Transverse colon (tissue), 4 donors: Measurements from ENCODE around the gene CWC15. TPM values are rescaled to one million over a fixed set of nuclear protein-coding genes. Genes with fewer than 3 reads are reported as not detected.
"Not testable (repeated sequence)": the region's sequence is repeated elsewhere in the genome, so short reads cannot be mapped to it uniquely, and the experiment has no call there.

Experiments
- DNase-seq: peaks from one replicate; pipeline ENCODE4 v3.0.0-alpha.2; 2019
- H3K27ac ChIP-seq, 4 donors: fragments of 200-600 bp; sonication (generic); 2 replicates each; pipeline ENCODE4 v1.5.1; 2016 to 2018; ENCODE audit warnings: inconsistent platforms in 4 of 4
- H3K27me3 ChIP-seq: fragments of 200-600 bp; sonication (generic); 2 replicates; pipeline ENCODE4 v1.5.1; 2017; ENCODE audit warnings: inconsistent platforms
- H3K36me3 ChIP-seq, 4 donors: fragments of 200-600 bp; sonication (generic); 2 replicates each; pipeline ENCODE4 v1.5.1; 2017 to 2019; ENCODE audit warnings: inconsistent platforms in 4 of 4
- H3K4me1 ChIP-seq, 4 donors: fragments of 200-600 bp; sonication (generic); 2 replicates each; pipeline ENCODE4 v1.5.1; 2017 to 2020; ENCODE audit warnings: inconsistent platforms in 4 of 4
- H3K4me3 ChIP-seq, 4 donors: fragments of 200-600 bp; sonication (generic); 1 replicate in 1 of 4; 2 replicates in 3 of 4; pipeline versions ENCODE4 v1.5.1 to v1.6.1; 2017 to 2019; ENCODE audit warnings: inconsistent platforms in 4 of 4
- H3K9me3 ChIP-seq, 2 donors: fragments of 200-600 bp; sonication (generic); 2 replicates each; pipeline ENCODE4 v1.5.1; 2017 to 2019; ENCODE audit warnings: inconsistent platforms in 2 of 2
- EP300 ChIP-seq: sonication (generic); formaldehyde crosslinking; IDR thresholded peaks from one replicate; pipeline ENCODE4 v1.6.1; 2017; ENCODE audit warnings: antibody characterized with exemption, low read depth
- POLR2A ChIP-seq: fragments of 450-650 bp; IDR thresholded peaks from one replicate; pipeline ENCODE4 v1.6.1; 2016; ENCODE audit warnings: antibody characterized with exemption, mild to moderate bottlenecking, moderate library complexity
- POLR2AphosphoS5 ChIP-seq, 3 donors: sonication (generic); formaldehyde crosslinking; IDR thresholded peaks; one replicate each; pipeline ENCODE4 v1.6.1; 2016; ENCODE audit warnings: antibody characterized with exemption in 3 of 3
- WGBS, 2 donors: methylation state at CpG; one replicate each; pipeline ENCODE4 v1.1.5; 2018; ENCODE audit warnings: low coverage in 1 of 2; 5-methylcytosine and 5-hydroxymethylcytosine counted together
- in situ Hi-C, 4 donors: fragments of 200-750 bp; cut with MboI; loops; one replicate each; pipeline versions ENCODE4 v1.15.0 to v1.15.1; 2017; ENCODE audit warnings: low sequenced_read_pairs in 3 of 4, low pct_ligation_motif_present in 1 of 4, low pct_unique_long_range_greater_than_20kb in 1 of 4
- intact Hi-C: fragments of 100-400 bp; cut with DNase I; formaldehyde crosslinking; loops from one replicate; pipeline ENCODE4 v1.15.1; 2023; ENCODE audit warnings: low total_unique reads
- total RNA-seq, 4 donors: library from RNA; depleted of rRNA; stranded (reverse); fragments of >200 nt; gene quantifications; one replicate each; pipeline ENCODE4 v1.1.0, GENCODE V29; 2016
- TF ChIP-seq, protein P1 (sequence below), 5 experiments: fragments of 200-600 bp in 3 of 5; fragments of 450-650 bp in 2 of 5; sonication (generic) in 3 of 5; IDR thresholded peaks; 1 replicate in 2 of 5; 2 replicates in 3 of 5; pipeline ENCODE4 v1.5.1; 2016 to 2017; ENCODE audit warnings: antibody characterized with exemption in 5 of 5, inconsistent platforms in 3 of 5, mild to moderate bottlenecking in 2 of 5, moderate library complexity in 1 of 5

The CWC15 gene
- total RNA-seq = 10 to 100 TPM; 26.2 to 55.9 (median 46.2) TPM

DNA sequence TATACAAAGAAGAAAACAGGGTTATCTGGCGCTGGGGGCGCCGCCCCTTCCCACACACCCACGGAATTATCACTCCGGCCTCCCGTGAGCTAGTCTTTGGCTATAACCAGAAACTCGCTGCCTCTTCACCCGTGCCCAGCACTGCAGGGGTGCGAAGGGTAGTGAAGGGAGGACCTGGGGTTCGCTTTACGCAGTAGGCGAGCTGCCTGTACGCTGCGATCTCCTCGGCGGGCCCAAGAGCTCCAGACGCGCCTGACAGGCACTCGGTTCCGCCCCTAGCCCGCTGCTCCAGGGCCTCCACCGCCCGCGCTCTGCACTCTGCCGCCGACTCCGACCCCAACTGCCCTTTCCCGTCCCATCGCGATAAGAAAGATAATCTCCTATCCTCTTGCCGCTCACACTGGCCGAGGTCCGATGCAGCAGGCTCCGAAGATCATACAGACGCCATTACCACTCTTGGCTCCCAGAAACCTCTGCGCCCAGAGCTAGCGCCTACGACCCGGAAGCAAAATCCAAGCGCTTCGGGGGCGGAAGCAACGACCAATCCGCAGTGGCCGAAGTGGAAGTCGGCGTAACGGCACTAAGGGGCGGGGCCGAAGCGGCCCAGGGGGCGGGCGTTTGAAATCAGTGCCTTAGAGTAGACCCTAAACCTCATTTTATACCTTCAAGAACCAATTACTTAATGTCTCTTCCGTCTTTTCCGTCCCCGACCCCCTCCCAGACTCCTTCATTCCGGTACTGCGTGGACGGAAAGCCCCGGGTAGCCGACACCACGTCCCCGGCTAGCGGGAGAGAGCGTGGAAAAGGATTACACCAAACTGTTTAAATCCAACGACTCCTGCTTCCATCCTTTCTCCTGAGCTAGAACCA is at the start of gene CWC15, which contains the start of gene KDM4D:
Gene CWC15 (minus strand): TSS at position 458 of the 870 bp plus-strand sequence. CDS start 1,371 bp downstream, outside the sequence.
Gene KDM4D (plus strand): TSS at position 611 of the 870 bp plus-strand sequence. CDS start 23,664 bp downstream, outside the sequence.
- 0 to 1% methylated on average over 14 to 60 of the region's 66 CpGs for WGBS, 2 donors
- H3K4me1 ChIP-seq = peaks cover 5 to 20% (median 12%) of the 10 kb centered on the region in 4 donors
- peaks cover 0 to 33% (median 10%) of the 10 kb centered on the region in 4 donors for H3K36me3 ChIP-seq
- DNase-seq = peak; percentile 95
- TF ChIP-seq, protein P1, sequence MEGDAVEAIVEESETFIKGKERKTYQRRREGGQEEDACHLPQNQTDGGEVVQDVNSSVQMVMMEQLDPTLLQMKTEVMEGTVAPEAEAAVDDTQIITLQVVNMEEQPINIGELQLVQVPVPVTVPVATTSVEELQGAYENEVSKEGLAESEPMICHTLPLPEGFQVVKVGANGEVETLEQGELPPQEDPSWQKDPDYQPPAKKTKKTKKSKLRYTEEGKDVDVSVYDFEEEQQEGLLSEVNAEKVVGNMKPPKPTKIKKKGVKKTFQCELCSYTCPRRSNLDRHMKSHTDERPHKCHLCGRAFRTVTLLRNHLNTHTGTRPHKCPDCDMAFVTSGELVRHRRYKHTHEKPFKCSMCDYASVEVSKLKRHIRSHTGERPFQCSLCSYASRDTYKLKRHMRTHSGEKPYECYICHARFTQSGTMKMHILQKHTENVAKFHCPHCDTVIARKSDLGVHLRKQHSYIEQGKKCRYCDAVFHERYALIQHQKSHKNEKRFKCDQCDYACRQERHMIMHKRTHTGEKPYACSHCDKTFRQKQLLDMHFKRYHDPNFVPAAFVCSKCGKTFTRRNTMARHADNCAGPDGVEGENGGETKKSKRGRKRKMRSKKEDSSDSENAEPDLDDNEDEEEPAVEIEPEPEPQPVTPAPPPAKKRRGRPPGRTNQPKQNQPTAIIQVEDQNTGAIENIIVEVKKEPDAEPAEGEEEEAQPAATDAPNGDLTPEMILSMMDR (IDR thresholded peaks at IDR 0.05) = no peak
- TF ChIP-seq POLR2A = peak; percentile 52
- no peak for TF ChIP-seq EP300
- TF ChIP-seq POLR2AphosphoS5 (IDR thresholded peaks at IDR 0.05) = peak; percentile 76 to 79 (median 76)
- no peaks in the 10 kb centered on the region for H3K9me3 ChIP-seq
- intact Hi-C loops = no loop called here
- peak within 1 kb of the TSS; percentile 81 to 91 (median 86) for H3K27ac ChIP-seq
- H3K27me3 ChIP-seq = no peaks in the 10 kb centered on the region
- in situ Hi-C loops = loop anchor here in 2 of 4 donors (10.0 kb wide), 1 partner anchor 91 kb away; the partner anchor contains the start of gene SRSF8 (in 2 of the 2)
- H3K4me3 ChIP-seq = peak within 1 kb of the TSS; percentile 62 to 96 (median 90)

GRCh38 chr11:95021468-95021867 is 48.1 kb upstream of the CWC15 start:
- 82 to 87% methylated on average over 5 of the region's 5 CpGs for WGBS, 2 donors
- H3K4me1 ChIP-seq, in situ Hi-C loops, DNase-seq, H3K36me3 ChIP-seq, H3K27ac ChIP-seq, H3K9me3 ChIP-seq, intact Hi-C loops, H3K4me3 ChIP-seq, H3K27me3 ChIP-seq: not testable (repeated sequence)

GRCh38 chr11:95016139-95016538 is 42.8 kb upstream of the CWC15 start:
- H3K9me3 ChIP-seq = no peaks in the 10 kb centered on the region
- H3K36me3 ChIP-seq = no peaks in the 10 kb centered on the region
- TF ChIP-seq EP300 (no peak), POLR2AphosphoS5 (IDR thresholded peaks at IDR 0.05) (no peak), POLR2A (no peak)
- TF ChIP-seq, protein P1 (IDR thresholded peaks at IDR 0.05) = no peak
- intact Hi-C loops (no loop called here), in situ Hi-C loops (no loop called here)
- no peaks in the 10 kb centered on the region for H3K27me3 ChIP-seq
- H3K4me1 ChIP-seq = no peaks in the 10 kb centered on the region
- H3K27ac ChIP-seq = no peak overlapping the region
- WGBS, 2 donors = 32 to 62% methylated on average over 2 of the region's 2 CpGs
- no peak for DNase-seq
- no peak overlapping the region for H3K4me3 ChIP-seq

- WGBS, 2 donors = 77 to 90% methylated on average over 3 to 12 of the region's 12 CpGs
- Histone ChIP-seq H3K27ac (no peak overlapping the region), H3K36me3 (no peaks in the 10 kb centered on the region), H3K9me3 (no peaks in the 10 kb centered on the region), H3K27me3 (no peaks in the 10 kb centered on the region), H3K4me3 (no peak overlapping the region), H3K4me1 (no peaks in the 10 kb centered on the region)
- intact Hi-C loops (no loop called here), in situ Hi-C loops (no loop called here)
- no peak for DNase-seq
- TF ChIP-seq, protein P1 (IDR thresholded peaks at IDR 0.05) = no peak
- TF ChIP-seq EP300 (no peak), POLR2A (no peak)
These were observed 40.9 kb upstream of the CWC15 start for GRCh38 chr11:95014184-95014821.
